Measurements from ENCODE around the gene MYO1H.

- TF ChIP-seq CTCF (IDR thresholded peaks at IDR 0.05 in 4 of 5, conservative IDR thresholded peaks at IDR 0.05 in 1 of 5) (no peak), POLR2A (IDR thresholded peaks at IDR 0.05) (no peak)
Observed at GRCh38 chr12:109495012-109495411, 147.3 kb downstream of the MYO1H start.

All from gastrocnemius medialis (tissue), 4 donors.